ENCODE measurements around the gene CFAP221.

Gene CFAP221

GRCh38 chr2:119659601-119660342, 115.5 kb downstream of the CFAP221 start:
- no peak for TF ChIP-seq SIN3A (IDR thresholded peaks at IDR 0.05; ENCODE audit: borderline replicate concordance, insufficient read depth, low read length)
- no peak for TF ChIP-seq POLR2AphosphoS5 (IDR thresholded peaks at IDR 0.05; ENCODE audit: low read depth, low read length)
- TF ChIP-seq FOXP2 (optimal IDR thresholded peaks at IDR 0.05; ENCODE audit: borderline replicate concordance, extremely low read depth, extremely low read length, insufficient read depth), result no peak
- no peak for TF ChIP-seq TAF1 (IDR thresholded peaks at IDR 0.05; ENCODE audit: borderline replicate concordance, insufficient read depth, low read length)
- no peak for TF ChIP-seq REST (IDR thresholded peaks at IDR 0.05; ENCODE audit: insufficient read depth in 1 of 2, low read depth in 2 of 2, low read length in 2 of 2)

GRCh38 chr2:119660343-119660658, 116.1 kb downstream of the CFAP221 start:
- TF ChIP-seq FOXP2 (optimal IDR thresholded peaks at IDR 0.05; ENCODE audit: borderline replicate concordance, extremely low read depth, extremely low read length, insufficient read depth) (no peak), REST (IDR thresholded peaks at IDR 0.05; ENCODE audit: insufficient read depth in 1 of 2, low read depth in 2 of 2, low read length in 2 of 2) (no peak), TAF1 (IDR thresholded peaks at IDR 0.05; ENCODE audit: borderline replicate concordance, insufficient read depth, low read length) (no peak), SIN3A (IDR thresholded peaks at IDR 0.05; ENCODE audit: borderline replicate concordance, insufficient read depth, low read length) (no peak), POLR2AphosphoS5 (IDR thresholded peaks at IDR 0.05; ENCODE audit: low read depth, low read length) (no peak)

- TF ChIP-seq POLR2AphosphoS5 (IDR thresholded peaks at IDR 0.05; ENCODE audit: low read depth, low read length) (no peak), REST (IDR thresholded peaks at IDR 0.05; ENCODE audit: insufficient read depth in 1 of 2, low read depth in 2 of 2, low read length in 2 of 2) (no peak), TAF1 (IDR thresholded peaks at IDR 0.05; ENCODE audit: borderline replicate concordance, insufficient read depth, low read length) (no peak), SIN3A (IDR thresholded peaks at IDR 0.05; ENCODE audit: borderline replicate concordance, insufficient read depth, low read length) (no peak), FOXP2 (optimal IDR thresholded peaks at IDR 0.05; ENCODE audit: borderline replicate concordance, extremely low read depth, extremely low read length, insufficient read depth) (no peak)
These were observed 118.0 kb downstream of the CFAP221 start for GRCh38 chr2:119662297-119662696.

GRCh38 chr2:119668546-119668945, 124.3 kb downstream of the CFAP221 start:
- TF ChIP-seq FOXP2 (optimal IDR thresholded peaks at IDR 0.05; ENCODE audit: borderline replicate concordance, extremely low read depth, extremely low read length, insufficient read depth) (no peak), REST (IDR thresholded peaks at IDR 0.05; ENCODE audit: insufficient read depth in 1 of 2, low read depth in 2 of 2, low read length in 2 of 2) (no peak)

GRCh38 chr2:119671016-119671415, 126.8 kb downstream of the CFAP221 start:
- TF ChIP-seq FOXP2 (optimal IDR thresholded peaks at IDR 0.05; ENCODE audit: borderline replicate concordance, extremely low read depth, extremely low read length, insufficient read depth) (no peak), POLR2AphosphoS5 (IDR thresholded peaks at IDR 0.05; ENCODE audit: low read depth, low read length) (no peak), TAF1 (IDR thresholded peaks at IDR 0.05; ENCODE audit: borderline replicate concordance, insufficient read depth, low read length) (no peak), SIN3A (IDR thresholded peaks at IDR 0.05; ENCODE audit: borderline replicate concordance, insufficient read depth, low read length) (no peak), REST (IDR thresholded peaks at IDR 0.05; ENCODE audit: insufficient read depth in 1 of 2, low read depth in 2 of 2, low read length in 2 of 2) (no peak)

Measured in PFSK-1 (cell line).